ENCODE results near the gene CELF6. TPM values are rescaled to one million over a fixed set of nuclear protein-coding genes. Genes with fewer than 3 reads are reported as not detected.

The CELF6 gene
- total RNA-seq (2013), result 0.67 TPM
- polyA plus RNA-seq (1 to 10 TPM in 1 of 3 donors, not detected in 2; 2.9 TPM), polyA minus RNA-seq (not detected in 2 replicates), total RNA-seq (0 to 0.66 (median 0.15) reads per million in 11 experiments)

GRCh38 chr15:72319985-72320671 is at the start of gene CELF6:
Gene CELF6, minus strand, starts transcription at chr15:72320157. Its CDS starts 283 bp downstream, at chr15:72319874.
- intact Hi-C loops (cut with micrococcal nuclease), result loop anchor here (1.0 to 10.0 kb wide), 9 partner anchors 19 to 465 kb away; partner anchors contain the start of genes ARIH1 (in 2 of the 2), HEXA (in 2 of the 2) and ADPGK (in 1 of the 2)
- Histone ChIP-seq H2AFZ (ENCODE audit: insufficient read depth, low read depth, low read length, poor library complexity, severe bottlenecking) (peak within 1 kb of the TSS; percentile 33), H3K4me3 (replicated peaks in 1 of 3; ENCODE audit: low read depth in 2 of 3, low read length in 3 of 3) (peak within 1 kb of the TSS; percentile 22 to 63 (median 26)), H3K36me3 (replicated peaks in 1 of 2; ENCODE audit: control insufficient read depth in 1 of 2, insufficient read depth in 2 of 2, low read length in 2 of 2) (no peaks in the 10 kb centered on the region), H3K79me2 (ENCODE audit: insufficient read depth, low read length) (no peaks in the 10 kb centered on the region), H3K9me3 (replicated peaks in 1 of 2; ENCODE audit: control insufficient read depth in 1 of 2, insufficient read depth in 1 of 2, low read length in 2 of 2) (no peaks in the 10 kb centered on the region), H4K20me1 (ENCODE audit: insufficient read depth, low read length) (peaks cover 10% of the 10 kb centered on the region), H3K27ac (ENCODE audit: low read depth in 1 of 2, low read length in 2 of 2) (peak within 1 kb of the TSS in 1 of 2 donors; percentile 20), H3K4me1 (ENCODE audit: control insufficient read depth in 1 of 2, insufficient read depth in 2 of 2, low read length in 2 of 2) (peaks cover 8% of the 10 kb centered on the region in 2 donors), H3K4me2 (replicated peaks; ENCODE audit: extremely low read depth, low read length, poor library complexity, severe bottlenecking) (peak within 1 kb of the TSS; percentile 74), H3K9ac (ENCODE audit: insufficient read depth, low read length, poor library complexity, severe bottlenecking) (peak within 1 kb of the TSS; percentile 24), H3K27me3 (ENCODE audit: control insufficient read depth in 2 of 2, insufficient read depth in 2 of 2, low read length in 2 of 2) (peaks cover 0 to 11% of the 10 kb centered on the region in 2 donors)
- peak within 1 kb of the TSS; percentile 75 to 89 for H3K4me3 Mint-ChIP-seq
- H3K27me3 Mint-ChIP-seq (ENCODE audit: low read depth in 3 of 3), result peaks cover 19 to 22% (median 20%) of the 10 kb centered on the region in 3 donors
- no peak for TF ChIP-seq CTCF (IDR thresholded peaks at IDR 0.05)
- peak; percentile 87 to 96 (median 91) for DNase-seq
- peak within 1 kb of the TSS; percentile 15 to 92 (median 85) for H3K27ac Mint-ChIP-seq
- peaks cover 20% of the 10 kb centered on the region for H3K4me1 Mint-ChIP-seq
- H3K9me3 Mint-ChIP-seq, result peaks cover 1 to 16% (median 8%) of the 10 kb centered on the region in 7 donors
- under 1% methylated on average over 46 of the region's 58 CpGs for WGBS (ENCODE audit: insufficient coverage)
- H3K36me3 Mint-ChIP-seq, result peaks cover 3 to 14% of the 10 kb centered on the region in 2 donors

GRCh38 chr15:72368899-72369298 is 48.9 kb upstream of the CELF6 start:
- no peaks in the 10 kb centered on the region for H3K27me3 ChIP-seq (ENCODE audit: control insufficient read depth in 2 of 2, insufficient read depth in 2 of 2, low read length in 2 of 2)
- peaks cover 83% of the 10 kb centered on the region for H3K79me2 ChIP-seq (ENCODE audit: insufficient read depth, low read length)
- peak; percentile 69 to 86 (median 75) for DNase-seq

More at GRCh38 chr15:72368899-72369298, 48.9 kb upstream of the CELF6 start:
- Histone ChIP-seq H3K36me3 (replicated peaks in 1 of 2; ENCODE audit: control insufficient read depth in 1 of 2, insufficient read depth in 2 of 2, low read length in 2 of 2) (peaks cover 0 to 5% of the 10 kb centered on the region in 2 donors), H4K20me1 (ENCODE audit: insufficient read depth, low read length) (peaks cover 16% of the 10 kb centered on the region), H3K9ac (ENCODE audit: insufficient read depth, low read length, poor library complexity, severe bottlenecking) (peak overlapping the region; percentile 30), H3K4me1 (ENCODE audit: control insufficient read depth in 1 of 2, insufficient read depth in 2 of 2, low read length in 2 of 2) (peaks cover 82 to 87% of the 10 kb centered on the region in 2 donors), H2AFZ (ENCODE audit: insufficient read depth, low read depth, low read length, poor library complexity, severe bottlenecking) (no peak overlapping the region), H3K27ac (ENCODE audit: low read depth in 1 of 2, low read length in 2 of 2) (peak overlapping the region; percentile 47 to 85), H3K4me3 (replicated peaks in 1 of 3; ENCODE audit: low read depth in 2 of 3, low read length in 3 of 3) (peak overlapping the region in 2 of 3 experiments; percentile 19 to 62), H3K4me2 (replicated peaks; ENCODE audit: extremely low read depth, low read length, poor library complexity, severe bottlenecking) (peak overlapping the region; percentile 72), H3K9me3 (replicated peaks in 1 of 2; ENCODE audit: control insufficient read depth in 1 of 2, insufficient read depth in 1 of 2, low read length in 2 of 2) (no peaks in the 10 kb centered on the region)
- peak overlapping the region; percentile 91 to 95 (median 92) for H3K27ac Mint-ChIP-seq
- TF ChIP-seq CTCF (IDR thresholded peaks at IDR 0.05), result no peak
- no CpG with 5 or more reads among the region's 2 CpGs for WGBS (ENCODE audit: insufficient coverage)
- intact Hi-C loops (cut with micrococcal nuclease), result no loop called here
- peaks cover 85% of the 10 kb centered on the region for H3K4me1 Mint-ChIP-seq
- peaks cover 0 to 3% (median 0%) of the 10 kb centered on the region in 7 donors for H3K9me3 Mint-ChIP-seq
- H3K4me3 Mint-ChIP-seq, result peak overlapping the region; percentile 67 to 85
- H3K27me3 Mint-ChIP-seq (ENCODE audit: low read depth in 3 of 3), result no peaks in the 10 kb centered on the region
- peaks cover 16 to 18% of the 10 kb centered on the region in 2 donors for H3K36me3 Mint-ChIP-seq
